Stimulated activated CD4-positive, alpha-beta T cell treated with anti-CD3 and anti-CD28 coated beads, Interleukin-15, amount 100 ng/mL, for 1 hour (primary cell): Measurements from ENCODE around the gene SLC40A1.

Experiments used
- DNase-seq, 2 donors: peaks; one replicate each; pipeline ENCODE4 v3.0.0-alpha.2; 2020; ENCODE audit warnings: low read depth in 1 of 2, low spot score in 1 of 2

Gene SLC40A1

DNA sequence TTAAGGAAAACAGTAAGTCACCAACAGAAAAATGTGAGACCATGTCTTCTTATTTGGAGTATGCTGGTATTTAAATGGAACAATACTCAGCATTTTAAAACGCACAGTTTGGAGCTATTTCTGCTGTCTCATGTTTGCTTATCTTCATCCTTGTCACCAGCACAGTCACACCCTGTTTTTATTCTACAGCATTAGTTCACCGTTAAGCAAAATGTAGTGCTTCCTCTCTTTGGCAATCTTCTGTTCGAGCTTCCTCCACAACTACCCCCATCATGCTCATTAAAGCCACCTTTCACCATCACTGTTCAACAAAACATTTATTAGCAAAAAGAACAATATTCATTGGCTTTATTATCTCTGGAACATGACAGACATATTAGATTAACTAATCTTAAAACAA, 64.0 kb downstream of the SLC40A1 start:
- DNase-seq: no peak

DNA sequence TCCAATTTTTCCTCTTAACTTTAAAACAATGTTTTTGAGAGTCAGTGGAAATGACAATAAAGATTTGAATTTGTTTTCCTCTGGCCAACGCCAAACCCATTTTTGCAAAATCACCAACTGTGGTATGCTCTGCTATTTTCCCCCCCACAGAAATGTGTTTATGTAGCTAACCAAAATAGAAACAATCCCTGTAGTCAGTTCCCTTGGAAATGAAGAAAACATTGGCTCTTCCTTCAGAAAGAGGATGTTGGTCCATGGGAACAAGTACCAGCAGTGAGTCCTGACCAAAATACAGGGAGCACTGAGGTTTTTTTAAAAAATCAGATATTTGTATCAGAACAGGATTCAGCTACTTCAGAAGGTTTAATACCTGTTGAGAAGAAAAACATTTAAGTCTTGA, 65.3 kb downstream of the SLC40A1 start:
- DNase-seq: no peak

DNA sequence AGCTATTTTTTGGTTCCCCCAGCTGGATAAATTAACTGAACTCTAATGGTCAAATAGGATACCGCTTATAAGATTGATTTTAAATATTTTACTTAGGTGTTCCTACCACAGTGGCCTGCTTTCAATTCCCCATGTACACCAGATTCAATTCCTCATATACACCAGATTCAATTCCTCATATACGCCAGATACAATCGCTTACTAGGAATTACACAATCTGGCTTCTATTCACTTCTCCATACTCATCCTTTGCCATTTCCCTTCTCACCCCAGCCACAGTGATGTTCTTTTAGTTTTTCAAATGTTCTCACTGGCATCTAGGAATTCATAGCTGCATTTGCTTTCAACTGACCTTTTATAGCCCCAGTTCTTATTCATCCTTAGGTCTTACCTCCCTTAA, 66.5 kb downstream of the SLC40A1 start:
- no peak for DNase-seq

DNA sequence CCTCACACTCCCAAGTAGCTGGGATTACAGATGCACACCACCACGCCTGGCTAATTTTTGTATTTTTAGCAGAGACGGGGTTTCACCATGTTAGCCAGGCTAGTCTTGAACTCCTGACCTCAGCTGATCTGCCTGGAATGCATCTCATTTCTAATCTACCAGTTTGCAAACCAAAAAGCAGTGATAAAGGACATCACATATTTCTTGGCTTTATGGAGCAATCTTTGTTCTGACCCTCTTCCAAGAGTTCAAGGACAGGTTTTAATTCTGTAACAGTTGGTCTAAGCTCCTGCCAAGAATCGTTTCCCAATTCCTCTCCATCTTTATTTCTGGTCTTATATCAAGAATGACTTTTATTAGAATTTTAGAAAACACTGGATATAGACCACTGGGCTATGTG, 67.7 kb downstream of the SLC40A1 start:
- DNase-seq: no peak

DNA sequence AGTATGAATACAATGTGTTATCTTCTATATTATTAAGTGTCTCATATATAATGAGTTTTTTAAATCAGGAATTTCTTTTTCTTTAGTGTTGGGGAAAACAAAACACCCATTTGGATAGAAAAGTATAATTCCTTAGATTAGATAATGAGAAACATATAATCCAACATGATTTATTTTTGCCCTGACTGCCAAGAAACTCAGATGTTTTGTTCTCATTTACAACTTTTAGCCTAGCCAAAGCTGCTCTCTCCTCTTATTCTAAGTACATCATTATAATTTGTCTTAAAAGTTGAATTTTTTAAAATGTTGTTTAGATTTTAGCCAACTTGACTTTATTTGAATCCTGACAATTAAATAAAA, 68.6 kb downstream of the SLC40A1 start:
- DNase-seq: no peak

DNA sequence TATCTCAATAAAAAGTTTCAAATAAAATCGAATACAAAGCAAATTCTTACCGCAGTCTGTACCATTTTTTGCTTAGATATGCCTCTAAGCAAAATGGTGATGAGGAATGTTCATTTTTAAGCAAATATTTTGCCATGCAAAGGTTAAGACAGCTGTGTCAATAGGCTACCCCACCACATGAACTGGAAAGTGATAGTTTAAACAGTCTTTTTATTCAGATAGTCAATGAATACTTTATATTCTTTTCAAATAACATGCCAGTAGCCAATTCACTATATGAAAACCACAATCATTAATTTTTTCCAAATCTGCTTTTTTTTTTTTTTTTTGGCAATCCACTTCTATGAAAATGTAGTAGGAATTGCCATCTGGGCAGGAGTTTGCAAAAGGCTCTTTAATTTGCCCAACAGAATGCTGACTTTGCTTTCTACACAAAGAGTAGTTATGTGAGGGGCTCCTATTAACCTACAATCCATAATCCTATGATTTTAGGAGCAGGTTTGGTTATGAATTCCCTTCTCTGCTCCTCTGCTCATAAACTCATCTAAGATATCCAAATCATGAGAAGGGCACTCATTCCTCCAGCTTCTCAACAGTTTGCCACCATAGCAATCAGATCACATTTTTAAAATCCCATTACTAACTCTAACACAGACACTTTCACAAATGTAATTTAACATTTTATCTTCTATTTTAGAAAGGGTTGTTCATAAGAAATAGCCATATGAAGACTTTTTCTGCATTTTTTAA, 69.2 kb downstream of the SLC40A1 start:
- DNase-seq: no peak
